GM18909 (cell line): ENCODE data around the gene ICAM1.

Source experiments
- ATAC-seq: cut with Tn5 transposase; IDR thresholded peaks from one replicate; pipeline ENCODE4 v1.9.1; 2021; ENCODE audit warnings: mild to moderate bottlenecking; ENCODE audit not compliant: unreplicated experiment, poor library complexity

The ICAM1 gene

GRCh38 chr19:10318807-10319682 lies 48.1 kb downstream of the ICAM1 start:
- no peak for ATAC-seq

DNA sequence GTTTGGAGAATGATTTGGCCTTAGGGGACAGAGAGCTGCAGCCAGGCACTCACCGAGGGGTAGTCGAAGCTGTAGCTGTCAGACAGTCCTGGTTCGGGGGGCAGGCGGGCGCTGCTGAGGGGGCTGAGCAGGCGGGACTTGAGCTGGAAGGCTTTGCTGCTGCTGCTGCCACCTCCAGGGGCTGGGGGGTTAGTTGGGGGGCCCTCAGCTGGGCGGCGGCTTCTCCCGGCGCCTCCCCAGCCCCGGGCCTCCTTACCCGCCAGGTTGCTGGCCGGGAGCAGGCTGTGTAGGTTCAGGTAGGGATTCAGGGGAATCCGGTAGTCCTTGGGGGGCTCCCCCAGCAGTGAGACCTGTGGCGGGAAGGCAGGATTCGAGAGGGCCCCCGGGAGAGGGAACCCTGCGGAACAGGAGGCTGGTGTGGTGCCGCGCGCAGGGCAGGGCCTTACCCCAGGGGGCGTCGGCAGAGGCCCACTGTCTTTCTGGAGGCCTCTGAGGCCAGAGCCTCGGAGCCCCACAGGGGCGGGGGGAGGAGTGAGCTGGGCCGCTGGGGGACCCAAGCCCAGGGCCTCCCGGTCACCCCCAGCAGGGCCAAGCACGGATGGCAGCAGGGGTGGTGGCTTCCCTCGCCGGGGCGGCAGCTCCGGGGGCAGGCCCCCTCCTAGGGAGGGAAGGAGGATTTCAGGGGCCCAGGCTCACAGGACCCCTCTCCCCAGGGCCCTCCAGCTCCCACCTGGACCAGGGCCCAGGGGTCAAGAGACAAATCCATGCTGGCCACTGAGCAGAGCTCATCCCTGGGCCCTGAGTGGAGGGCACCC lies 49.9 kb downstream of the ICAM1 start:
- no peak for ATAC-seq

DNA sequence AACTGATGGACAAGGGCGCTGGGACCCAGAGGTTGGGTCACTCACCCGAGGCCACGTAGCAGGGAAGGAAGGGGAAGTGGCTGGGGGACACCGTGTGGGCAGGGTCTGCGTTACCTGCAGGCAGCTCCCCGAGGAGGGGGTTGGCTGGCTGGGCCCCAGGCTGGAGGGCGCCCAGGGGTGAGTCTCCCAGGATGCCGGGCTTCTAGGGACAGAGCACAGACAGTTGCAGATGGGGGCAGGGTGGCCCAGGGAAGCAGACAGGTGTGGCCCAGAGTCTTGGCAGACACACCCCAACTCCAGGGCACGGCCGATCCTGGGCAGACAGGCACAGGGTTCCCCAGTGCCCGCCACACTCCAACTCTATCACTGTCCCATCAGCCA lies 50.5 kb downstream of the ICAM1 start:
- no peak for ATAC-seq

DNA sequence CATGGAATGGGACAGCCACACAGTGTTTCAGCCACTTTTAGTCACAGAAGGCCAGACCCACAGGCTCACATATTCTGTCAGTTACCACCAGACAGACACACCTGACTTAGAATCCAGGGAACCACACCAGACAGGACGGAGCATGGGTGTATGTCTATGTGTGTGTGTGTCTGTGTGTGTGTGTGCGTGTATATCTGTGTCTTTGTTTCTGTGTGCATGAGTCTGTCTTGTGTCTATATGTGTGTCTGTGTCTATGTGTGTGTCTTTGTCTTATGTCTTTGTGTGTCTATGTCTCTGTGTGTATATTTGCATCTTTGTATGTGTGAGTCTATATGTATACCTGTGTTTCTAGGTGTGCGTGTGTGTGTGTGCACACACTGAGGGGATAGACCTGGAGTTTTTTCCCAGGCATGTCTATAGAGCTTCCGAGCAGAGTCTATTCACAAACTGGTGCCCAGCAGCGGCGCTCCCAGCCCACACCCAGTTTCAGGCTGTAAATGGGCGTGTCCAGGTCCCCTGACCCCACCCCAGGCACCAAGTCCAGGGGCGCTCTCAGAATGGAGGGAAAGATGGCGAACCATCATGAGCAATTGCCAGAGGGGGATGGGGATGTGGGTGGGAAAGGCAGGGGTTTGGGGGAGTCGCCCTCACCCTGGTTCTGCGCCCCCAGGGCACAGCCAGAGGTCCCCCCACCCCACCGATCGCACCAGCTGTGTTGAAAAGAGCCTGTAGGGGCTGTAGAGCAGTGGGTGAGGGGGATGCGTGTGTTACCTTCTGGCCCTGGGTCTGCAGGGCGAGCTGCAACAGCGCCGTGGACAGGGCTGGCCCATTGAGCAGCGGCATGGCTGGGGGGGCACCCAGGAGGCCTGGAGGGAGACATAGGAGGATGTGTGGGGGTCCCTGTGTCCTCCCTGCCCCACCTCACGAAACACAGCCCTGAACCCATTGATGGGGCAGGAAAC lies 51.2 kb downstream of the ICAM1 start:
- ATAC-seq, result no peak

DNA sequence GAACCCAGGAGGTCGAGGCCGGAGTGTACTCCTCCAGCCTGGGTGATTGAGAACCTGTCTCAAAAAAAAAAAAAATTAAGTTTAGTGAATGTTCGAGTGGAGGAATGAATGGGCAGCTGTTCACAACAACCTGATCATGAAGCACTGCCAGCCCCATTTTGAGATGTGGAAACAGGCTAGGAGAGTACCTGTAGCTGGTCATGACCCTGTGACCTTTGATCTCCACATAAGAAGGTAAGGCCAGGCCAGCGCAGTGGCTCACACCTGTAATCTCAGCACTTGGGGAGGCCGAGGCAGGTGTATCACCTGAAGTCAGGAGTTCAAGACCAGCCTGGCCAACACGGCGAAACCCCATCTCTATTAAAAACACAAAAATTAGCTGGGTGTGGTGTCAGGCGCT lies 54.8 kb downstream of the ICAM1 start:
- ATAC-seq, result no peak

- no peak for ATAC-seq
These were observed 56.9 kb downstream of the ICAM1 start for GRCh38 chr19:10327793-10328192.

- ATAC-seq, result no peak
These were observed 57.9 kb downstream of the ICAM1 start for GRCh38 chr19:10328558-10329429.

GRCh38 chr19:10329555-10329954 lies 58.6 kb downstream of the ICAM1 start:
- no peak for ATAC-seq

DNA sequence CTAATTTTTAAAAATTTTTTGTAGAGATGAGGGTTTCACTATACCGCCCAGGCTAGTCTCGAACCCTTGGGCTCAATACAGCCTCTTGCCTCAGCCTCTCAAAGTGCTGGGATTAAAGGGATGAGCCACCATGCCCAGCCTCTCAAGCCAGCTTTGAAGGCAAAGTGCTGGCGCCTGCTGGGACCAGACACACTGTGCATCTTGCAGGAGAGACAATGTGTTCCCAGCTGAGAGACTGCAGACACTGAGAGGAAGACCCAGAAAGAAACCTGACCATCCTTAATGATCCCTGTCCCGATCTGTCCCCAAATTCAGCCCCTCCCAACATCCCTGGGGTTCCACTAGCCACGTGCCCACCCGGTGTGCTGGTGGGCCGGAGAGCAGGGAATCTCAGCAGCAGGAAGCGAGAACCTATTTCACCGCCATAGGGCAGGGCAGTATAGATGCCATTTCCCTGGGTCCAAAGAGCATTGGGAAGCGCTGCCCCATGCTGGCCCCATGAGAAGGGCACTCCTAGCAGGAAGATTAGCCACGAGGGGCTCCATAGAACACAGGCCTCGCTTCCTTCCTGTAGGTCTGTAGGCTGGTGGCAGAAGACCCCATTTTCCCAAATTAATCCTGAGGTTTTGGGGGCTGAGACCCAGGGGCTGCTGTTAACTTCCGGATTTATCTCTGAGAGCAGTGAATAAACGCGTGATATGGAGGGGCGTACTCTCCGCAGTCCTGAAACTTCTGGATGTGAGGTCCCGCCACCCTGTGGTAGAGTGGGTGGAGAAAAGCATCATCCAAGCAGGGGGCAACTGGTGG lies 61.4 kb downstream of the ICAM1 start:
- ATAC-seq, result no peak

- peak; percentile 87 for ATAC-seq
These were observed 62.2 kb downstream of the ICAM1 start, which contains the start of gene RAVER1 for GRCh38 chr19:10332965-10333757. RAVER1 (minus strand) TSS chr19:10333529; CDS start chr19:10333507, 22 bp downstream.

GRCh38 chr19:10333758-10334587 lies 63.1 kb downstream of the ICAM1 start:
- ATAC-seq, result peak; percentile 5

DNA sequence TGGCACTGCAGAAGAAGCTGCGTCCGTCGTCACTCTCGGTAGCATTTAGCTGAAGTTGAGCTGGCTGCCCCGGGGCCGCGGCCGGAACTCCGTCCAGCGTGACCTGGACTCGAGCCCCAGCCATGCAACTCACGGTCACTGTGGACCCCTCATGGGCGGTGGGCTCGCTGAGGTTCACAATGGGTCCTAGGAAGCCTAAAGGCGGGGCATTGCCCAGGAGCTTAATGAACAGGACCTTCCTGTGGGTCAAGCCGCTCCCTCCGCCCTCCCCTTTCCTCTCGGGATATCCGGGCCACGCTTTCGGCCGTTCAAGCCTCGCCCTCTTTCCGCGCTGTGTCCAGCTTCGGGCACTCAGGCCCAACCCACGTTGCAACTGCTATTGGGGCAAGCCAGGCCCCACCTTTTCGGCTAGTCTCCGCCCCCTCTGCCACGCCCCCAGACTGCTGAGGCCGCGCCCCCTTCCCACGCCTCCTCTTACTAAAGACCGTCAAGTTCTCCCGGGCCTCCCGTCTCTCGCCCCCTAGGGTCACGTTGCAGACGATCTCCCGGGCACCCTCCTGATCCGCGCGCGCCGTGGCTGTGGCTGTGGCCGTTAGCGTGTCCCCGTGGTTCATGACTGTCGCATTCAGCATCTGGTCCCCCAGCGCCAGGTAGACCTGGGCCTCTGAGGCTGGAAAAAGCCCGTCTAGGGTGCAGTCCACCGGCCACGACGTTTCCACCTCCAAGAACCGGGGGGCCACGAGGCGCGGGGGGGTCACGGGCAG lies 63.9 kb downstream of the ICAM1 start:
- ATAC-seq, result no peak

- ATAC-seq, result no peak
These were observed 64.5 kb downstream of the ICAM1 start for GRCh38 chr19:10335352-10335985.
